Neural cell (in vitro differentiated cells): ENCODE results near the gene HIKESHI. TPM values are rescaled to one million over a fixed set of nuclear protein-coding genes. Genes with fewer than 3 reads are reported as not detected.

Experiments used
- H2AFZ ChIP-seq: fragments of 200-600, 300-800 bp; sonication (generic), shearing (Covaris generic); 2 replicates; pipeline ENCODE4 v1.6.0; 2014; ENCODE audit warnings: low read depth, mild to moderate bottlenecking, antibody characterized with exemption, low read length, moderate library complexity
- H3F3A ChIP-seq: fragments of 200-600 bp; shearing (Covaris generic); 2 replicates; pipeline ENCODE4 v1.6.1; 2016; ENCODE audit warnings: mild to moderate bottlenecking, moderate library complexity, mixed read lengths, antibody characterized with exemption, low read length; ENCODE audit not compliant: insufficient read depth, poor library complexity, severe bottlenecking
- H3K27ac ChIP-seq: fragments of 200-600, 300-800 bp; sonication (generic), shearing (Covaris generic); 2 replicates; pipeline ENCODE4 v1.5.1; 2014; ENCODE audit warnings: mild to moderate bottlenecking, low read length, moderate library complexity
- H3K27me3 ChIP-seq: fragments of 300-800, 200-600 bp; sonication (generic), shearing (Covaris generic); 2 replicates; pipeline ENCODE4 v1.6.0; 2014; ENCODE audit warnings: mild to moderate bottlenecking, low read depth, low read length, moderate library complexity; ENCODE audit not compliant: insufficient read depth
- H3K36me3 ChIP-seq: fragments of 300-800, 200-600 bp; sonication (generic), shearing (Covaris generic); 2 replicates; pipeline ENCODE4 v1.5.1; 2014; ENCODE audit warnings: mild to moderate bottlenecking, antibody characterized with exemption, low read length, moderate library complexity; ENCODE audit not compliant: insufficient read depth
- H3K4me2 ChIP-seq: fragments of 300-800, 200-600 bp; sonication (generic), shearing (Covaris generic); 2 replicates; pipeline ENCODE4 v1.6.0; 2014; ENCODE audit warnings: mild to moderate bottlenecking, low read length
- H3K4me3 ChIP-seq: fragments of 300-800, 200-600 bp; sonication (generic), shearing (Covaris generic); 2 replicates; pipeline ENCODE4 v1.5.1; 2014; ENCODE audit warnings: mild to moderate bottlenecking, low read length, moderate library complexity
- H3K79me2 ChIP-seq: fragments of 200-600 bp; shearing (Covaris generic); replicated peaks from 2 replicates; pipeline ENCODE4 v1.6.0; 2014; ENCODE audit warnings: mild to moderate bottlenecking, low read length, moderate library complexity; ENCODE audit not compliant: insufficient read depth
- H3K9ac ChIP-seq: fragments of 300-800, 200-600 bp; sonication (generic), shearing (Covaris generic); 2 replicates; pipeline ENCODE4 v1.6.1; 2016; ENCODE audit warnings: mild to moderate bottlenecking, low read length, mixed read lengths
- H3K9me2 ChIP-seq: fragments of 200-600 bp; shearing (Covaris generic); 2 replicates; pipeline ENCODE4 v1.6.1; 2016; ENCODE audit warnings: mild to moderate bottlenecking, low read length, mixed read lengths; ENCODE audit not compliant: insufficient read depth
- H3K9me3 ChIP-seq: fragments of 200-600, 300-800 bp; sonication (generic), shearing (Covaris generic); 2 replicates; pipeline ENCODE4 v1.6.1; 2016; ENCODE audit warnings: mild to moderate bottlenecking, mixed run types, low read length, moderate library complexity, mixed read lengths
- H4K20me1 ChIP-seq: fragments of 200-600 bp; shearing (Covaris generic); 2 replicates; pipeline ENCODE4 v1.6.1; 2016; ENCODE audit warnings: mild to moderate bottlenecking, mixed run types; ENCODE audit not compliant: insufficient read depth
- EP300 ChIP-seq: fragments of 450-650 bp; conservative IDR thresholded peaks from 2 replicates; pipeline ENCODE4 v1.6.1; 2014; ENCODE audit warnings: antibody characterized with exemption, mild to moderate bottlenecking, moderate library complexity; ENCODE audit not compliant: poor library complexity, severe bottlenecking
- EZH2 ChIP-seq: fragments of 200-600, 300-800 bp; shearing (Covaris generic), sonication (generic); IDR thresholded peaks from 2 replicates; pipeline ENCODE4 v1.6.1; 2014; ENCODE audit warnings: antibody characterized with exemption, low read length, borderline replicate concordance, mild to moderate bottlenecking; ENCODE audit not compliant: insufficient read depth, poor library complexity, severe bottlenecking
- MXI1 ChIP-seq: fragments of 450-650 bp; conservative IDR thresholded peaks from 2 replicates; pipeline ENCODE4 v1.6.1; 2014; ENCODE audit warnings: antibody characterized with exemption, mild to moderate bottlenecking; ENCODE audit not compliant: poor library complexity, severe bottlenecking
- POLR2AphosphoS5 ChIP-seq: IDR thresholded peaks from 2 replicates; pipeline ENCODE4 v1.6.1; 2012
- RAD21 ChIP-seq: fragments of 450-650 bp; conservative IDR thresholded peaks from 2 replicates; pipeline ENCODE4 v1.6.1; 2014; ENCODE audit warnings: antibody characterized with exemption, mild to moderate bottlenecking, moderate library complexity
- SMC3 ChIP-seq: fragments of 450-650 bp; conservative IDR thresholded peaks from 2 replicates; pipeline ENCODE4 v1.6.1; 2014; ENCODE audit warnings: antibody characterized with exemption, mild to moderate bottlenecking, moderate library complexity; ENCODE audit not compliant: poor library complexity
- TAF1 ChIP-seq: IDR thresholded peaks from 2 replicates; pipeline ENCODE4 v1.6.1; 2012; ENCODE audit warnings: low read depth
- polyA plus RNA-seq: library from polyadenylated mRNA; depleted of rRNA; stranded (reverse); fragments of >200 nt; gene quantifications from 2 replicates; pipeline ENCODE4 v1.2.3, GENCODE V29; 2014
- TF ChIP-seq, protein P1 (sequence below): IDR thresholded peaks from 2 replicates; pipeline ENCODE4 v1.6.1; 2012; ENCODE audit warnings: borderline replicate concordance
- TF ChIP-seq, protein P2 (sequence below): fragments of 450-650 bp; IDR thresholded peaks from 2 replicates; pipeline ENCODE4 v1.5.1; 2014; ENCODE audit warnings: antibody characterized with exemption, mild to moderate bottlenecking, moderate library complexity; ENCODE audit not compliant: poor library complexity, severe bottlenecking

The HIKESHI gene
- polyA plus RNA-seq, 1 donor from 2014 or later: 180 TPM

DNA sequence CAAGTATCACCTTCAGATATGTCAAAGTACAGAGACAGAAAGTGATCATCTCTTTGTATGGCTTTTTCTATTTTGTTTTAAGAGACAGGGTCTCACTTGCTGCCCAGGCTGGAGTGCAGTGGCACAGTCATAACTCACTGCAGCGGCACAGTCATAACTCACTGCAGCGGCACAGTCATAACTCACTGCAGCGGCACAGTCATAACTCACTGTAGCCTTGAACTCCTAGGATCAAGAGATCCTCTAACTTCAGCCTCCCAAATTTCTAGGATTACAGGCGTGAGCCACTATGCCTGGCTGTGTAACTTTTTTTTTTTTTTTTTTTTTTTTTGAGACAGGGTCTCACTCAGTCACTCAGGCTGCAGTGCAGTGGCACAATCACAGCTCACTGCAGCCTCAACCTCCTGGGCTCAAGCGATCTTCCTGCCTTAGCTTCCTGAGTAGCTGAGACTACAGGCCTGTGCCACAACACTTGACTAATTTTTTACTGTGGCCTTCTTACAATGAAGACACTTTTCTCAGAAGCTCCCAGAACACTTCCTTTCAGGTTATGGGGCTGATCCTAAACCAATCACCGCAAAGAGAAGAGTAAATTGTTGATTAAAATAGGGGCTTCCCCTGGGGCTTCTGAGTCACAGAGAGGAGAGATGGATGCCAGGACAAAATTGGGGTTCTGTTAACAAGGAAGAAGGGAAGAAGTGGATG, 9.0 kb upstream of the HIKESHI start:
- Histone ChIP-seq H3K27me3 (no peaks in the 10 kb centered on the region), H3K36me3 (no peaks in the 10 kb centered on the region), H3K79me2 (no peaks in the 10 kb centered on the region), H3K9me2 (no peaks in the 10 kb centered on the region), H2AFZ (no peak overlapping the region), H3F3A (no peaks in the 10 kb centered on the region), H3K9me3 (no peaks in the 10 kb centered on the region), H3K4me3 (no peak overlapping the region), H3K27ac (no peak overlapping the region), H3K9ac (no peak overlapping the region), H4K20me1 (no peaks in the 10 kb centered on the region), H3K4me2 (no peak overlapping the region)
- no peak for TF ChIP-seq EZH2
- TF ChIP-seq MXI1: no peak
- TF ChIP-seq, protein P1, sequence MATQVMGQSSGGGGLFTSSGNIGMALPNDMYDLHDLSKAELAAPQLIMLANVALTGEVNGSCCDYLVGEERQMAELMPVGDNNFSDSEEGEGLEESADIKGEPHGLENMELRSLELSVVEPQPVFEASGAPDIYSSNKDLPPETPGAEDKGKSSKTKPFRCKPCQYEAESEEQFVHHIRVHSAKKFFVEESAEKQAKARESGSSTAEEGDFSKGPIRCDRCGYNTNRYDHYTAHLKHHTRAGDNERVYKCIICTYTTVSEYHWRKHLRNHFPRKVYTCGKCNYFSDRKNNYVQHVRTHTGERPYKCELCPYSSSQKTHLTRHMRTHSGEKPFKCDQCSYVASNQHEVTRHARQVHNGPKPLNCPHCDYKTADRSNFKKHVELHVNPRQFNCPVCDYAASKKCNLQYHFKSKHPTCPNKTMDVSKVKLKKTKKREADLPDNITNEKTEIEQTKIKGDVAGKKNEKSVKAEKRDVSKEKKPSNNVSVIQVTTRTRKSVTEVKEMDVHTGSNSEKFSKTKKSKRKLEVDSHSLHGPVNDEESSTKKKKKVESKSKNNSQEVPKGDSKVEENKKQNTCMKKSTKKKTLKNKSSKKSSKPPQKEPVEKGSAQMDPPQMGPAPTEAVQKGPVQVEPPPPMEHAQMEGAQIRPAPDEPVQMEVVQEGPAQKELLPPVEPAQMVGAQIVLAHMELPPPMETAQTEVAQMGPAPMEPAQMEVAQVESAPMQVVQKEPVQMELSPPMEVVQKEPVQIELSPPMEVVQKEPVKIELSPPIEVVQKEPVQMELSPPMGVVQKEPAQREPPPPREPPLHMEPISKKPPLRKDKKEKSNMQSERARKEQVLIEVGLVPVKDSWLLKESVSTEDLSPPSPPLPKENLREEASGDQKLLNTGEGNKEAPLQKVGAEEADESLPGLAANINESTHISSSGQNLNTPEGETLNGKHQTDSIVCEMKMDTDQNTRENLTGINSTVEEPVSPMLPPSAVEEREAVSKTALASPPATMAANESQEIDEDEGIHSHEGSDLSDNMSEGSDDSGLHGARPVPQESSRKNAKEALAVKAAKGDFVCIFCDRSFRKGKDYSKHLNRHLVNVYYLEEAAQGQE: no peak
- no peak for TF ChIP-seq SMC3
- TF ChIP-seq POLR2AphosphoS5: no peak
- no peak for TF ChIP-seq TAF1
- TF ChIP-seq, protein P2, sequence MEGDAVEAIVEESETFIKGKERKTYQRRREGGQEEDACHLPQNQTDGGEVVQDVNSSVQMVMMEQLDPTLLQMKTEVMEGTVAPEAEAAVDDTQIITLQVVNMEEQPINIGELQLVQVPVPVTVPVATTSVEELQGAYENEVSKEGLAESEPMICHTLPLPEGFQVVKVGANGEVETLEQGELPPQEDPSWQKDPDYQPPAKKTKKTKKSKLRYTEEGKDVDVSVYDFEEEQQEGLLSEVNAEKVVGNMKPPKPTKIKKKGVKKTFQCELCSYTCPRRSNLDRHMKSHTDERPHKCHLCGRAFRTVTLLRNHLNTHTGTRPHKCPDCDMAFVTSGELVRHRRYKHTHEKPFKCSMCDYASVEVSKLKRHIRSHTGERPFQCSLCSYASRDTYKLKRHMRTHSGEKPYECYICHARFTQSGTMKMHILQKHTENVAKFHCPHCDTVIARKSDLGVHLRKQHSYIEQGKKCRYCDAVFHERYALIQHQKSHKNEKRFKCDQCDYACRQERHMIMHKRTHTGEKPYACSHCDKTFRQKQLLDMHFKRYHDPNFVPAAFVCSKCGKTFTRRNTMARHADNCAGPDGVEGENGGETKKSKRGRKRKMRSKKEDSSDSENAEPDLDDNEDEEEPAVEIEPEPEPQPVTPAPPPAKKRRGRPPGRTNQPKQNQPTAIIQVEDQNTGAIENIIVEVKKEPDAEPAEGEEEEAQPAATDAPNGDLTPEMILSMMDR: no peak
- TF ChIP-seq RAD21: no peak
- TF ChIP-seq EP300: no peak

DNA sequence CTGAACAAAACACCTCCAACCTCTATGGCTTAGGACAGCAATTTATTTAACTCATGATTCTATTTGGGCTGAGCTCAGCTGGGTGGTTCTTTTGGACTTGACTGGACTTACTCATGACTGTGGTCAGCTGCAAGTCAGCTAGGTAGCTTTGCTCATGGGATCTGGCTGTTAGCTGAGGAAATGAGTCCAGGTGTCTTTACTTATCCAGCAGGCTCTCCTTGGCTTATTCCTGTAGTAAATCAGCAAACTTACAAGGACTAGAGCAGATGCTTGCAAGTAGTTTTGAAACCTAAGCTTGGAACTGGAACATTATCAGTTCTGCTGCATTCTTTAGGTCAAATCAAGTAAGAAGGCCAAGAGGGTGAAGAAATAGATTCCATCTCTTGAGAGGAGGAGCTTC, 8.0 kb upstream of the HIKESHI start:
- H3K27me3 ChIP-seq: no peaks in the 10 kb centered on the region
- TF ChIP-seq EZH2 (no peak), RAD21 (no peak)
- no peaks in the 10 kb centered on the region for H3F3A ChIP-seq

More for the DNA sequence above, 8.0 kb upstream of the HIKESHI start:
- Histone ChIP-seq H3K9me3 (no peaks in the 10 kb centered on the region), H3K36me3 (no peaks in the 10 kb centered on the region), H3K9ac (no peak overlapping the region), H3K4me3 (no peak overlapping the region), H3K27ac (no peak overlapping the region), H4K20me1 (no peaks in the 10 kb centered on the region), H3K9me2 (no peaks in the 10 kb centered on the region), H3K79me2 (no peaks in the 10 kb centered on the region), H2AFZ (no peak overlapping the region), H3K4me2 (no peak overlapping the region)
